LHCN-M2 (cell line): ENCODE measurements around the gene VEGFA. TPM values are rescaled to one million over a fixed set of nuclear protein-coding genes. Genes with fewer than 3 reads are reported as not detected.
A peak's percentile ranks its signal among the peaks of the same experiment; 100 is the strongest.

ENCODE experiments used
- DNase-seq: peaks from one replicate; pipeline ENCODE4 v3.0.0-alpha.2; 2012; ENCODE audit warnings: low read depth
- total RNA-seq: library from RNA; depleted of rRNA; stranded (reverse); fragments of >200 nt; gene quantifications from 2 replicates; pipeline ENCODE4 v1.2.3, GENCODE V29; 2014

VEGFA gene
- total RNA-seq, 1 experiment from 2014 or later: 323 TPM

- DNase-seq: no peak
Measured at GRCh38 chr6:43820486-43820885, 50.5 kb downstream of the VEGFA start.

- DNase-seq: no peak
Measured at GRCh38 chr6:43821101-43821886, 51.3 kb downstream of the VEGFA start.

- no peak for DNase-seq
Measured at GRCh38 chr6:43823390-43823789, 53.4 kb downstream of the VEGFA start.

- DNase-seq: no peak
Measured at GRCh38 chr6:43823879-43824702, 54.1 kb downstream of the VEGFA start.

GRCh38 chr6:43824703-43825064 lies 54.7 kb downstream of the VEGFA start:
- no peak for DNase-seq

GRCh38 chr6:43825187-43826115 lies 55.4 kb downstream of the VEGFA start:
- no peak for DNase-seq

GRCh38 chr6:43826730-43827129 lies 56.7 kb downstream of the VEGFA start:
- DNase-seq: no peak

GRCh38 chr6:43827898-43828297 lies 57.9 kb downstream of the VEGFA start:
- DNase-seq: no peak

- DNase-seq: peak; percentile 21
Measured at GRCh38 chr6:43828711-43829110, 58.7 kb downstream of the VEGFA start.

GRCh38 chr6:43829470-43829869 lies 59.5 kb downstream of the VEGFA start:
- no peak for DNase-seq

- no peak for DNase-seq
Measured at GRCh38 chr6:43830775-43831174, 60.8 kb downstream of the VEGFA start.

- no peak for DNase-seq
Measured at GRCh38 chr6:43831191-43831590, 61.2 kb downstream of the VEGFA start.

- DNase-seq: peak; percentile 19
Measured at GRCh38 chr6:43833223-43833995, 63.4 kb downstream of the VEGFA start.

- no peak for DNase-seq
Measured at GRCh38 chr6:43833996-43834390, 64.0 kb downstream of the VEGFA start.

GRCh38 chr6:43834528-43835155 lies 64.6 kb downstream of the VEGFA start:
- no peak for DNase-seq

GRCh38 chr6:43835872-43836419 lies 65.9 kb downstream of the VEGFA start:
- DNase-seq: peak; percentile 19
